ENCODE measurements around the gene ETDB. TPM values are rescaled to one million over a fixed set of nuclear protein-coding genes. Genes with fewer than 3 reads are reported as not detected.
"Not testable (repeated sequence)": the region's sequence is repeated elsewhere in the genome, so short reads cannot be mapped to it uniquely, and the experiment has no call there.

Gene ETDB
- total RNA-seq, 2 donors from 2014 or later, result not detected

- no peaks in the 10 kb centered on the region for H3K27me3 ChIP-seq (replicated peaks; ENCODE audit: insufficient read depth)
- H3K4me3 ChIP-seq, result no peak overlapping the region
- H3K27ac ChIP-seq, result no peak overlapping the region
- WGBS, result 92% methylated on average over 1 of the region's 1 CpG
- intact Hi-C loops (cut with DNase I), result no loop called here
- no peaks in the 10 kb centered on the region for H3K4me1 ChIP-seq (replicated peaks)
- DNase-seq (ENCODE audit: low spot score), result no peak
- H3K9me3 ChIP-seq, result no peaks in the 10 kb centered on the region
- TF ChIP-seq POLR2AphosphoS5 (IDR thresholded peaks at IDR 0.05) (no peak), CTCF (IDR thresholded peaks at IDR 0.05) (no peak), POLR2A (IDR thresholded peaks at IDR 0.05) (no peak)
- no peaks in the 10 kb centered on the region for H3K36me3 ChIP-seq
Measured at GRCh38 chrX:135112743-135113142, 7.6 kb downstream of the ETDB start.

- intact Hi-C loops (cut with DNase I), result no loop called here
- Histone ChIP-seq H3K4me3 (no peak overlapping the region), H3K27ac (no peak overlapping the region), H3K36me3 (no peaks in the 10 kb centered on the region), H3K9me3 (no peaks in the 10 kb centered on the region), H3K4me1 (replicated peaks) (no peaks in the 10 kb centered on the region), H3K27me3 (replicated peaks; ENCODE audit: insufficient read depth) (no peaks in the 10 kb centered on the region)
- WGBS, result 11% methylated on average over 3 of the region's 5 CpGs
- DNase-seq (ENCODE audit: low spot score), result no peak
- TF ChIP-seq POLR2A (IDR thresholded peaks at IDR 0.05), result no peak
- peak; percentile 25 for TF ChIP-seq POLR2AphosphoS5 (IDR thresholded peaks at IDR 0.05)
- TF ChIP-seq CTCF (IDR thresholded peaks at IDR 0.05), result peak in 3 of 4 experiments; percentile 36 to 45 (median 37)
Measured at GRCh38 chrX:135112096-135112729, 8.1 kb downstream of the ETDB start.

GRCh38 chrX:135109554-135109953 is 10.8 kb downstream of the ETDB start:
- no peak for DNase-seq (ENCODE audit: low spot score)
- Histone ChIP-seq H3K36me3 (no peaks in the 10 kb centered on the region), H3K4me1 (replicated peaks) (no peaks in the 10 kb centered on the region), H3K4me3 (no peak overlapping the region), H3K27ac (no peak overlapping the region), H3K9me3 (no peaks in the 10 kb centered on the region), H3K27me3 (replicated peaks; ENCODE audit: insufficient read depth) (no peaks in the 10 kb centered on the region)
- WGBS, result 88% methylated on average over 3 of the region's 3 CpGs
- TF ChIP-seq POLR2A (IDR thresholded peaks at IDR 0.05) (no peak), CTCF (IDR thresholded peaks at IDR 0.05) (no peak), POLR2AphosphoS5 (IDR thresholded peaks at IDR 0.05) (no peak)
- intact Hi-C loops (cut with DNase I), result no loop called here

GRCh38 chrX:135099493-135099783 is 20.9 kb downstream of the ETDB start:
- intact Hi-C loops (cut with DNase I), result no loop called here
- WGBS, result 47% methylated on average over 10 of the region's 10 CpGs

GRCh38 chrX:135097196-135097744 is 23.1 kb downstream of the ETDB start:
- intact Hi-C loops (cut with DNase I); H3K27me3 ChIP-seq (replicated peaks; ENCODE audit: insufficient read depth); H3K4me1 ChIP-seq (replicated peaks); DNase-seq (ENCODE audit: low spot score); H3K27ac ChIP-seq; H3K36me3 ChIP-seq; H3K9me3 ChIP-seq: not testable (repeated sequence)
- 0% methylated on average over 6 of the region's 15 CpGs for WGBS
- peak overlapping the region; percentile 45 to 54 for H3K4me3 ChIP-seq

More at GRCh38 chrX:135099493-135099783, 20.9 kb downstream of the ETDB start:
- no peak overlapping the region for H3K27ac ChIP-seq
- no peaks in the 10 kb centered on the region for H3K9me3 ChIP-seq
- DNase-seq (ENCODE audit: low spot score), result no peak
- H3K36me3 ChIP-seq, result no peaks in the 10 kb centered on the region
- no peaks in the 10 kb centered on the region for H3K4me1 ChIP-seq (replicated peaks)
- H3K4me3 ChIP-seq, result no peak overlapping the region
- no peaks in the 10 kb centered on the region for H3K27me3 ChIP-seq (replicated peaks; ENCODE audit: insufficient read depth)
- TF ChIP-seq POLR2AphosphoS5 (IDR thresholded peaks at IDR 0.05), result no peak
- TF ChIP-seq CTCF (IDR thresholded peaks at IDR 0.05), result no peak
- TF ChIP-seq POLR2A (IDR thresholded peaks at IDR 0.05), result no peak

Measured in prostate gland (tissue), 2 donors.